Dendritic cell treated with granulocyte-macrophage colony-stimulating factor and Interleukin-4, amounts not matched to agents 40 ng/mL and 50 ng/mL, for 4 days (primary cell): Measurements from ENCODE around the gene NCBP2.

Experiments
- H3K27ac Mint-ChIP-seq: one replicate; pipeline ENCODE4 v1.8.0; 2022; ENCODE audit warnings: mild to moderate bottlenecking, mixed read lengths
- H3K27me3 Mint-ChIP-seq: one replicate; pipeline ENCODE4 v1.8.0; 2022; ENCODE audit warnings: mild to moderate bottlenecking, mixed read lengths
- H3K36me3 Mint-ChIP-seq: one replicate; pipeline ENCODE4 v1.8.0; 2022; ENCODE audit warnings: low read depth, mixed read lengths
- H3K4me1 Mint-ChIP-seq: one replicate; pipeline ENCODE4 v1.8.0; 2022; ENCODE audit warnings: low read depth, mixed read lengths
- H3K4me3 Mint-ChIP-seq: one replicate; pipeline ENCODE4 v1.8.0; 2022; ENCODE audit warnings: mild to moderate bottlenecking, moderate library complexity, mixed read lengths
- H3K9me3 Mint-ChIP-seq: one replicate; pipeline ENCODE4 v1.8.0; 2022; ENCODE audit warnings: mixed read lengths
- intact Hi-C: fragments of 100-400 bp; cut with micrococcal nuclease; formaldehyde crosslinking; loops from one replicate; pipeline ENCODE4 v1.15.0; 2022

The NCBP2 gene

GRCh38 chr3:196902296-196902695 lies 40.0 kb downstream of the NCBP2 start:
- H3K27me3 Mint-ChIP-seq = no peaks in the 10 kb centered on the region
- peaks cover 68% of the 10 kb centered on the region for H3K36me3 Mint-ChIP-seq
- H3K4me3 Mint-ChIP-seq = no peak overlapping the region
- no peaks in the 10 kb centered on the region for H3K9me3 Mint-ChIP-seq
- no peak overlapping the region for H3K27ac Mint-ChIP-seq
- H3K4me1 Mint-ChIP-seq = no peaks in the 10 kb centered on the region
- intact Hi-C loops = no loop called here

DNA sequence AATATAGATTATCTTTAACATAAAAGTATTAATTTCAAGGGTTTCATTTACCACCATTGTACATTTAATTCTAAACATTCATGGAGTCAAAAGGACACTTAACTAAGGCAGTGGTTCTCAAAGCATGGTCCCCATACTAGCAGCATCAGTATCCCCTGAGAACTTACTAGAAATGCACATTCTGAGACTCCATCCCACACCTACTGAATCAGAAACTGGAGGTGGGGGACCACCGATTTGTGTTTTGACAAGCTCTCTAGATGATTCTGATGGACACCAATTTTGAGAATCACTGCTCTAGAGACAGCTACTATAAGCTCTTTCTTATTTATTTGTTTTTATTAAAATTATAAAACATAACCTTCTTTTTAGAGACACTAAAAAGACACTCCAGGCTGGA lies 40.6 kb downstream of the NCBP2 start:
- no peak overlapping the region for H3K4me3 Mint-ChIP-seq
- H3K9me3 Mint-ChIP-seq = no peaks in the 10 kb centered on the region
- no peaks in the 10 kb centered on the region for H3K4me1 Mint-ChIP-seq
- H3K36me3 Mint-ChIP-seq = peaks cover 62% of the 10 kb centered on the region
- intact Hi-C loops = no loop called here
- no peak overlapping the region for H3K27ac Mint-ChIP-seq
- H3K27me3 Mint-ChIP-seq = no peaks in the 10 kb centered on the region

- peaks cover 23% of the 10 kb centered on the region for H3K36me3 Mint-ChIP-seq
- H3K4me3 Mint-ChIP-seq = no peak overlapping the region
- H3K27ac Mint-ChIP-seq = no peak overlapping the region
- intact Hi-C loops = no loop called here
- no peaks in the 10 kb centered on the region for H3K4me1 Mint-ChIP-seq
- no peaks in the 10 kb centered on the region for H3K27me3 Mint-ChIP-seq
- no peaks in the 10 kb centered on the region for H3K9me3 Mint-ChIP-seq
Measured at GRCh38 chr3:196896229-196896628, 46.1 kb downstream of the NCBP2 start.

GRCh38 chr3:196894557-196895295 lies 47.6 kb downstream of the NCBP2 start:
- Mint-ChIP-seq H3K4me1 (no peaks in the 10 kb centered on the region), H3K4me3 (no peak overlapping the region), H3K27me3 (no peaks in the 10 kb centered on the region), H3K36me3 (peaks cover 11% of the 10 kb centered on the region), H3K9me3 (no peaks in the 10 kb centered on the region), H3K27ac (no peak overlapping the region)
- intact Hi-C loops = no loop called here

- H3K4me1 Mint-ChIP-seq = no peaks in the 10 kb centered on the region
- no peaks in the 10 kb centered on the region for H3K9me3 Mint-ChIP-seq
- H3K4me3 Mint-ChIP-seq = no peak overlapping the region
- no peak overlapping the region for H3K27ac Mint-ChIP-seq
- intact Hi-C loops = no loop called here
- H3K36me3 Mint-ChIP-seq = peaks cover 51% of the 10 kb centered on the region
- H3K27me3 Mint-ChIP-seq = no peaks in the 10 kb centered on the region
Measured at GRCh38 chr3:196889844-196890708, 52.3 kb downstream of the NCBP2 start.

DNA sequence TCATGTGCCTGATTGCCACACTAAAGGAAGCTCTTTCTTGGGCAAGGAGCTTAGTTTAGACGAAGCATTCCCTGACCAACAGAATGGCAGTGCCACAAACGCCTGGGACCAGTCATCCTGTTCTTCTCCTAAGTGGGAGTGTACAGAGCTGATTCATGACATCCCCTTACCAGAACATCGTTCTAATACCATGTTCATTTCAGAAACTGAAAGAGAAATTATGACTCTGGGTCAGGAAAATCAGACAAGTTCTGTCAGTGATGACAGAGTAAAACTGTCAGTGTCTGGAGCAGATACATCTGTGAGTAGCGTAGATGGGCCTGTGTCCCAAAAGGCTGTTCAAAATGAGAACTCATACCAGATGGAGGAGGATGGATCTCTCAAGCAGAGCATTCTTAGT lies 56.2 kb downstream of the NCBP2 start:
- intact Hi-C loops = no loop called here
- Mint-ChIP-seq H3K36me3 (peaks cover 67% of the 10 kb centered on the region), H3K4me1 (peaks cover 7% of the 10 kb centered on the region), H3K4me3 (no peak overlapping the region), H3K9me3 (no peaks in the 10 kb centered on the region), H3K27ac (no peak overlapping the region), H3K27me3 (no peaks in the 10 kb centered on the region)
